Upper lobe of left lung (tissue), 6 donors: Measurements from ENCODE around the gene C4orf50. TPM values are rescaled to one million over a fixed set of nuclear protein-coding genes. Genes with fewer than 3 reads are reported as not detected.

Source experiments
- ATAC-seq, 2 donors: fragments of 200-7000 bp; cut with Tn5 transposase; one replicate each; pipeline ENCODE4 v1.9.1; 2022; ENCODE audit warnings: mild to moderate bottlenecking in 2 of 2, moderate library complexity in 2 of 2; ENCODE audit not compliant: low FRiP score in 2 of 2
- DNase-seq, 2 donors: peaks; one replicate each; pipeline ENCODE4 v3.0.0-alpha.2; 2019 to 2020
- H3K27ac ChIP-seq, 4 donors: fragments of 200-600 bp; sonication (generic); one replicate each; pipeline ENCODE4 v1.5.1; 2016 to 2019
- H3K27me3 ChIP-seq, 4 donors: fragments of 200-600 bp; sonication (generic); one replicate each; pipeline ENCODE4 v1.5.1; 2017 to 2019
- H3K36me3 ChIP-seq, 4 donors: fragments of 200-600 bp; sonication (generic); one replicate each; pipeline ENCODE4 v1.5.1; 2016 to 2019
- H3K4me1 ChIP-seq, 4 donors: fragments of 200-600 bp; sonication (generic); one replicate each; pipeline ENCODE4 v1.5.1; 2018 to 2019
- H3K4me3 ChIP-seq, 4 donors: fragments of 200-600 bp; sonication (generic); one replicate each; pipeline ENCODE4 v1.5.1; 2017 to 2019; ENCODE audit warnings: mild to moderate bottlenecking in 2 of 4, moderate library complexity in 1 of 4
- H3K9me3 ChIP-seq, 4 donors: fragments of 200-600 bp; sonication (generic); one replicate each; pipeline ENCODE4 v1.5.1; 2018 to 2019
- EP300 ChIP-seq, 4 donors: sonication (generic); formaldehyde crosslinking; IDR thresholded peaks; one replicate each; pipeline ENCODE4 v1.5.1; 2017; ENCODE audit warnings: antibody characterized with exemption in 4 of 4, control low read depth in 2 of 4
- POLR2A ChIP-seq, 4 donors: fragments of 450-650 bp; IDR thresholded peaks; one replicate each; pipeline ENCODE4 v1.5.1; 2016 to 2017; ENCODE audit warnings: antibody characterized with exemption in 4 of 4, mild to moderate bottlenecking in 2 of 4
- POLR2AphosphoS5 ChIP-seq, 2 donors: sonication (generic); formaldehyde crosslinking; IDR thresholded peaks; one replicate each; pipeline ENCODE4 v1.5.1; 2017; ENCODE audit warnings: antibody characterized with exemption in 2 of 2
- WGBS, 2 donors: methylation state at CpG; one replicate each; pipeline ENCODE4 v1.1.5; 2017 to 2018; 5-methylcytosine and 5-hydroxymethylcytosine counted together
- total RNA-seq, 6 donors: library from RNA; depleted of rRNA in 4 of 6; stranded (reverse); fragments of >200 nt in 4 of 6; gene quantifications; one replicate each; pipeline versions ENCODE4 v1.1.0 to v1.2.1, GENCODE V29; 2016 to 2021
- TF ChIP-seq, protein P1 (sequence below), 6 experiments: fragments of 450-650 bp in 4 of 6; fragments of 200-600 bp in 2 of 6; sonication (generic) in 2 of 6; IDR thresholded peaks; one replicate each; pipeline ENCODE4 v1.5.1; 2016 to 2019; ENCODE audit warnings: antibody characterized with exemption in 6 of 6
- donor health status: DM: no; HTN: no; CAD: no; lungs with moderate emphysema.
- donor health status: DM: no; HTN: yes; CAD: no; lungs with severe emphysema.

Gene C4orf50
- total RNA-seq, 6 donors from 2014 or later: 0.03 to 1.3 (median 0.65) TPM

DNA sequence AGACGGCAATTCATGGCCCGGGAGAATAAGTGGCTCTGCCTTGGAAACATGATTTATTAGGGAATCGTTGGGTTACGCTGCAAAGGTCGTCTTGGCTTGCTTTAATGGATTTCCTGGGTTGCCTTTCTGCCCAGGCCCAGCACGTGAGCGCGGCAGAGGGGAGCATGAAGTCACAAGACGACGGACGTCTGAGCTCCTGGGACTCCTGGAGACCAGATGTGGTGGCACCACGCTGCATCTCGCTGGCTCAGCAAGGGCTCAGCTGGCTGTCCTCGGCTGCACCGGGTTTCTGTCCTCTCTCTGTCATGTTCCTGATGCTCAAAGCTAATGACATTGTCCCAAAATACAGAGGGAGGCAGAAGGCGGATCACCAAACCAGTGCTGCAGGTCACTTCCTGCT is 61.2 kb downstream of the C4orf50 start:
- 76 to 78% methylated on average over 16 of the region's 16 CpGs for WGBS, 2 donors
- H3K4me1 ChIP-seq: peaks cover 0 to 9% (median 7%) of the 10 kb centered on the region in 4 donors
- peak in 1 of 2 donors; percentile 21 for DNase-seq
- H3K27me3 ChIP-seq: no peaks in the 10 kb centered on the region
- no peaks in the 10 kb centered on the region for H3K9me3 ChIP-seq
- no peak overlapping the region for H3K4me3 ChIP-seq
- ATAC-seq: no peak
- TF ChIP-seq POLR2A (IDR thresholded peaks at IDR 0.05) (no peak), POLR2AphosphoS5 (IDR thresholded peaks at IDR 0.05) (no peak), EP300 (IDR thresholded peaks at IDR 0.05) (no peak)
- TF ChIP-seq, protein P1, sequence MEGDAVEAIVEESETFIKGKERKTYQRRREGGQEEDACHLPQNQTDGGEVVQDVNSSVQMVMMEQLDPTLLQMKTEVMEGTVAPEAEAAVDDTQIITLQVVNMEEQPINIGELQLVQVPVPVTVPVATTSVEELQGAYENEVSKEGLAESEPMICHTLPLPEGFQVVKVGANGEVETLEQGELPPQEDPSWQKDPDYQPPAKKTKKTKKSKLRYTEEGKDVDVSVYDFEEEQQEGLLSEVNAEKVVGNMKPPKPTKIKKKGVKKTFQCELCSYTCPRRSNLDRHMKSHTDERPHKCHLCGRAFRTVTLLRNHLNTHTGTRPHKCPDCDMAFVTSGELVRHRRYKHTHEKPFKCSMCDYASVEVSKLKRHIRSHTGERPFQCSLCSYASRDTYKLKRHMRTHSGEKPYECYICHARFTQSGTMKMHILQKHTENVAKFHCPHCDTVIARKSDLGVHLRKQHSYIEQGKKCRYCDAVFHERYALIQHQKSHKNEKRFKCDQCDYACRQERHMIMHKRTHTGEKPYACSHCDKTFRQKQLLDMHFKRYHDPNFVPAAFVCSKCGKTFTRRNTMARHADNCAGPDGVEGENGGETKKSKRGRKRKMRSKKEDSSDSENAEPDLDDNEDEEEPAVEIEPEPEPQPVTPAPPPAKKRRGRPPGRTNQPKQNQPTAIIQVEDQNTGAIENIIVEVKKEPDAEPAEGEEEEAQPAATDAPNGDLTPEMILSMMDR (IDR thresholded peaks at IDR 0.05): no peak
- H3K27ac ChIP-seq: no peak overlapping the region
- no peaks in the 10 kb centered on the region for H3K36me3 ChIP-seq

DNA sequence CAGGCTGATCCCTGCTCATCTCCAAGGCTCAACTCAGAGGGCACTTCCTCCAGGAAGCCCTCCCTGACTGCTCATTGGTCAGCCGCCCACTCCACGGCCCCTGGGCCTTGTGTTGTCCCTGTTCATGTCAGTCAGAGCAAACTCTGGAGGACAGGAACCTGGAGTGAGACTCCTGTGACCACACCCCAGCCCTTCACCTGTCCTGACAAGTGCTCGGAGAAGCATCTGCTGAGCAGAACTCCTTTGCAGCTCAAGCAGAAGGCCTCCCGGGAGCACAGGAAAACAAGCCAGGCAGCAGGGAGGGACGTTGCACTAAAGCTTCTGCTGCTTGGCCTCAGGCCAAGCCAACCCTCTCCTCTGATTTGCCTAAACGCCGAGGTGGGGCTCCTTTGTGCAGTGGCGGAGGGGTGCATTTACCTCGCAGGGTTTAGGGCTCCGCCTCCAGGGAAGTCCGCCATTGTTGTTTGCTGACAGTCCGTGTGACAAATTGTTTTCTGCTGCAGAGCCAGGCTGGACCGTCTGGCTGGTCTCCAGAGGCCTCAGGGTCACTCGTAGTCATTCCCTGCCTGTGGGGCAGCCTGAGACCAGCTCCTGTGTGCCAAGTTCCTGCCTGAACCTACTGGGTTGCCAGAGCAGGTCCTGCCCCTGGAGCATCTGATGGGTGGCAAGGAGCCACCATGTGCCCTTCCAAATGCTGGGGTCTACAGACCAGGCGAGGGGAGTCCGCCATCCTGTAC is 61.8 kb downstream of the C4orf50 start:
- ATAC-seq: no peak
- 14 to 19% methylated on average over 10 to 14 of the region's 16 CpGs for WGBS, 2 donors
- H3K27me3 ChIP-seq: no peaks in the 10 kb centered on the region

DNA sequence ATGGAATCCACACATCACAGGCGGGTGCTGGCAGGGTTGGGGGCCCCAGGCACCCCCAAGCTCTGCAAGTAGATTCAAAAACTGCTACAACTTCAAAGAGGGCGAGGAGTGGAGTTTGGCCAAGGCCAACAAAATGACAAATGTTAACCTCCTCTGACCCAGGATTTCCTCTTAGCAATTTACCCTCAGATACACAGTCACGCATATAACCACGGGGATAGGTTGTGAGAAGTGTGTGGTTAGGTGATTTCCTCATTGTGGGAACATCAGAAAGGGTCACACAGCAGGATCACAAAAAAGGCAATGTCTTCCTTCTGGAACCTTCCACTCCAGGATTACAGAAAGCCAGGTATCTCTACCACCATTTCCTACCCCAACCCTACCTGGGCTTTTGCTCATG is 62.4 kb downstream of the C4orf50 start:
- Histone ChIP-seq H3K27ac (peak overlapping the region in 1 of 4 donors; percentile 7), H3K36me3 (no peaks in the 10 kb centered on the region), H3K9me3 (no peaks in the 10 kb centered on the region), H3K4me3 (no peak overlapping the region), H3K4me1 (peaks cover 0 to 9% (median 7%) of the 10 kb centered on the region in 4 donors), H3K27me3 (no peaks in the 10 kb centered on the region)
- DNase-seq (no peak), ATAC-seq (no peak)
- TF ChIP-seq EP300 (IDR thresholded peaks at IDR 0.05) (no peak), POLR2A (IDR thresholded peaks at IDR 0.05) (no peak), POLR2AphosphoS5 (IDR thresholded peaks at IDR 0.05) (no peak)
- TF ChIP-seq, protein P1 (IDR thresholded peaks at IDR 0.05): no peak
- WGBS, 2 donors: 36 to 39% methylated on average over 4 of the region's 4 CpGs

More for the DNA sequence above, 61.8 kb downstream of the C4orf50 start:
- TF ChIP-seq POLR2AphosphoS5 (IDR thresholded peaks at IDR 0.05): no peak
- TF ChIP-seq POLR2A (IDR thresholded peaks at IDR 0.05): no peak
- no peak for TF ChIP-seq EP300 (IDR thresholded peaks at IDR 0.05)
- TF ChIP-seq, protein P1 (IDR thresholded peaks at IDR 0.05): no peak
- Histone ChIP-seq H3K27ac (peak overlapping the region in 1 of 4 donors; percentile 7), H3K4me1 (peaks cover 0 to 9% (median 7%) of the 10 kb centered on the region in 4 donors), H3K4me3 (no peak overlapping the region), H3K36me3 (no peaks in the 10 kb centered on the region), H3K9me3 (no peaks in the 10 kb centered on the region)
- DNase-seq: peak in 1 of 2 donors; percentile 30

DNA sequence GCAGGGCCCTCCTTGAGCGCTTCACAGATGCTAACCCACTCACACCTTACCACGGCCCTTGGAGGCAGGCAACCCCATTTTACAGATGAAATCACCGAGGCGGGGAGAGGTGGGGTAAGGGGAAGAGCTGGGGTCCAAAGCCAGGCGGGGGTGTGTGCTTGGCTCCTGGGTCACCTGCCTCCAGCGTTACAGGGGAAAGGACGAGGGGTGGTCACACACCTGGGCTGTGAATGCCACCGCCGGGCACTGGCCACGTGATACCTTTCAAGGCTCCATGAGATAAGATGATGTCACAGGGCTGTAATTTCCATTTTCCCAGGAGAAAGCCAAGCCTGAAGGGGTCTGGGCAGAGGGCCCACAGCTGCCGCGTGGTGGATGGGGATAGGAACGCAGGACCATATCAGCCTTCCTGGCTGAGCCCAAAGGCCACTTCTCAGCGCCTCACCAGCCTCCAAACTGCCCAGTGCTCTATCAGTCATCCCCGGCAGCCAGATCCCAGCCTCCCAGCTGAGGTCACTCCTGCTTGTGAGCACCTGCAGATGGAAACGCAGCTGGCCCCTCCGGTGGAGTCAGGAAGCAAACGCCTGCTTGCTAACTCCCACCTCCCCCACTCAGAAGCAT is 62.9 kb downstream of the C4orf50 start:
- H3K36me3 ChIP-seq: no peaks in the 10 kb centered on the region
- H3K27me3 ChIP-seq: no peaks in the 10 kb centered on the region
- H3K9me3 ChIP-seq: no peaks in the 10 kb centered on the region
- H3K4me3 ChIP-seq: no peak overlapping the region
- 68 to 87% methylated on average over 9 to 18 of the region's 18 CpGs for WGBS, 2 donors
- TF ChIP-seq POLR2AphosphoS5 (IDR thresholded peaks at IDR 0.05) (no peak), POLR2A (IDR thresholded peaks at IDR 0.05) (no peak), EP300 (IDR thresholded peaks at IDR 0.05) (no peak)
- TF ChIP-seq, protein P1 (IDR thresholded peaks at IDR 0.05): no peak
- ATAC-seq: no peak
- peaks cover 0 to 9% (median 7%) of the 10 kb centered on the region in 4 donors for H3K4me1 ChIP-seq
- peak in 1 of 2 donors; percentile 19 for DNase-seq
- no peak overlapping the region for H3K27ac ChIP-seq
